Keratinocyte (primary cell): ENCODE data around the gene ADGRB2. TPM values are rescaled to one million over a fixed set of nuclear protein-coding genes. Genes with fewer than 3 reads are reported as not detected.

ENCODE experiments used
- DNase-seq: peaks from one replicate; pipeline ENCODE4 v3.0.0-alpha.2; 2011; ENCODE audit warnings: low read depth, missing footprints, low spot score
- FAIRE-seq: peaks from 2 replicates; lab custom pipeline; 2011; peaks lifted over from hg19 to GRCh38; lab: Jason Lieb, UNC
- H2AFZ ChIP-seq: 2 replicates; pipeline ENCODE4 v1.6.0; 2012; ENCODE audit warnings: low read length, control low read depth, inconsistent platforms; ENCODE audit not compliant: control insufficient read depth
- H3K27ac ChIP-seq: 2 replicates; pipeline ENCODE4 v1.5.1; 2011; ENCODE audit warnings: low read length; ENCODE audit not compliant: control insufficient read depth, insufficient read depth
- H3K27me3 ChIP-seq: 3 replicates; pipeline ENCODE4 v1.6.0; 2011; ENCODE audit warnings: low read length; ENCODE audit not compliant: control insufficient read depth, insufficient read depth; ENCODE audit errors: extremely low read depth
- H3K36me3 ChIP-seq, 2 experiments: 2 replicates in 1 of 2; 3 replicates in 1 of 2; pipeline ENCODE4 v1.5.1; 2011; ENCODE audit warnings: low read length in 2 of 2, mild to moderate bottlenecking in 1 of 2; ENCODE audit not compliant: control insufficient read depth in 2 of 2, insufficient read depth in 2 of 2; ENCODE audit errors: extremely low read depth in 1 of 2
- H3K4me1 ChIP-seq: 3 replicates; pipeline ENCODE4 v1.5.1; 2011; ENCODE audit warnings: low read length; ENCODE audit not compliant: control insufficient read depth, insufficient read depth; ENCODE audit errors: extremely low read depth
- H3K4me2 ChIP-seq: 3 replicates; pipeline ENCODE4 v1.6.0; 2011; ENCODE audit warnings: low read depth, low read length; ENCODE audit not compliant: control insufficient read depth, insufficient read depth; ENCODE audit errors: extremely low read depth
- H3K4me3 ChIP-seq, 3 experiments: fragments of 200-600 bp in 1 of 3; sonication (generic) in 1 of 3; 2 replicates in 2 of 3; 3 replicates in 1 of 3; pipeline ENCODE4 v1.5.1; 2011 to 2016; ENCODE audit warnings: low read length in 3 of 3, mild to moderate bottlenecking in 3 of 3, control low read depth in 2 of 3, inconsistent platforms in 1 of 3, low read depth in 1 of 3, mixed read lengths in 1 of 3, mixed run types in 1 of 3, moderate library complexity in 1 of 3; ENCODE audit not compliant: control insufficient read depth in 2 of 3, insufficient read depth in 2 of 3; ENCODE audit errors: extremely low read depth in 1 of 3
- H3K79me2 ChIP-seq: 2 replicates; pipeline ENCODE4 v1.6.0; 2012; ENCODE audit warnings: low read length; ENCODE audit not compliant: control insufficient read depth, insufficient read depth
- H3K9ac ChIP-seq: 3 replicates; pipeline ENCODE4 v1.6.0; 2011; ENCODE audit warnings: low read length; ENCODE audit not compliant: control insufficient read depth, insufficient read depth; ENCODE audit errors: extremely low read depth
- H3K9me1 ChIP-seq: 3 replicates; pipeline ENCODE4 v1.6.0; 2011; ENCODE audit warnings: low read length; ENCODE audit not compliant: control insufficient read depth, insufficient read depth; ENCODE audit errors: extremely low read depth
- H3K9me3 ChIP-seq: 2 replicates; pipeline ENCODE4 v1.5.1; 2012; ENCODE audit warnings: low read depth, low read length; ENCODE audit not compliant: control insufficient read depth
- H4K20me1 ChIP-seq: 3 replicates; pipeline ENCODE4 v1.6.0; 2011; ENCODE audit warnings: low read length; ENCODE audit not compliant: control insufficient read depth, insufficient read depth; ENCODE audit errors: extremely low read depth
- CTCF ChIP-seq, 3 experiments: IDR thresholded peaks in 1 of 3; conservative IDR thresholded peaks in 1 of 3; optimal IDR thresholded peaks in 1 of 3; 2 replicates in 2 of 3; 3 replicates in 1 of 3; pipeline versions ENCODE3 to v1.5.1; 2011; ENCODE audit warnings: low read length in 3 of 3, mild to moderate bottlenecking in 3 of 3, moderate library complexity in 2 of 3, control low read depth in 1 of 3, inconsistent platforms in 1 of 3; ENCODE audit not compliant: insufficient read depth in 2 of 3; ENCODE audit errors: extremely low read depth in 1 of 3
- EZH2 ChIP-seq: IDR thresholded peaks from one replicate; pipeline ENCODE4 v1.6.1; 2012; ENCODE audit warnings: inconsistent platforms, mild to moderate bottlenecking, low read length, moderate library complexity
- dilution Hi-C: fragments of 300-500 bp; cut with MboI; formaldehyde crosslinking; loops from one replicate; pipeline ENCODE4 v1.7.0; 2020; ENCODE audit warnings: low sequenced_read_pairs; ENCODE audit not compliant: extremely low pct_ligation_motif_present
- polyA plus RNA-seq, 5 experiments: library from polyadenylated mRNA; depleted of rRNA in 3 of 5; stranded (reverse) in 3 of 5; stranded (forward) in 1 of 5; unstranded in 1 of 5; fragments of >200 nt; gene quantifications; 1 replicate in 1 of 5; 2 replicates in 3 of 5; 3 replicates in 1 of 5; pipeline versions ENCODE4 v1.2.1 to v1.2.3, GENCODE V29; 2011 to 2012; ENCODE audit warnings: missing spikeins in 2 of 5, low read depth in 1 of 5, low replicate concordance in 1 of 5

Gene ADGRB2
- polyA plus RNA-seq, 1 donor (not counting 4 experiments of a cell fraction or from before 2014, with no cell fraction given), result 0.68 TPM

- no peaks in the 10 kb centered on the region for H3K27me3 ChIP-seq
- H4K20me1 ChIP-seq, result no peaks in the 10 kb centered on the region
- DNase-seq (no peak), FAIRE-seq (no peak)
- H3K4me1 ChIP-seq, result peaks cover 12% of the 10 kb centered on the region
- H3K9me1 ChIP-seq, result no peaks in the 10 kb centered on the region
- dilution Hi-C loops, result no loop called here
- no peak overlapping the region for H3K9ac ChIP-seq
- no peaks in the 10 kb centered on the region for H3K9me3 ChIP-seq
- no peak for TF ChIP-seq EZH2
- TF ChIP-seq CTCF (optimal IDR thresholded peaks at IDR 0.05 in 1 of 3, IDR thresholded peaks at IDR 0.05 in 1 of 3, conservative IDR thresholded peaks at IDR 0.05 in 1 of 3; ENCODE audit: extremely low read depth in 1 of 3, insufficient read depth in 2 of 3, low read length in 3 of 3), result no peak
- no peak overlapping the region for H3K4me3 ChIP-seq
- H3K4me2 ChIP-seq, result no peak overlapping the region
- H2AFZ ChIP-seq, result no peak overlapping the region
- no peak overlapping the region for H3K27ac ChIP-seq
- no peaks in the 10 kb centered on the region for H3K36me3 ChIP-seq
- H3K79me2 ChIP-seq, result no peaks in the 10 kb centered on the region
Measured at GRCh38 chr1:31744165-31744888, 19.8 kb downstream of the ADGRB2 start.

- no peak for DNase-seq
- H3K79me2 ChIP-seq, result no peaks in the 10 kb centered on the region
- dilution Hi-C loops, result no loop called here
- peaks cover 12% of the 10 kb centered on the region for H3K4me1 ChIP-seq
- H3K9me3 ChIP-seq, result no peaks in the 10 kb centered on the region
- no peaks in the 10 kb centered on the region for H4K20me1 ChIP-seq
- no peaks in the 10 kb centered on the region for H3K9me1 ChIP-seq
- H3K27me3 ChIP-seq, result no peaks in the 10 kb centered on the region
- H3K4me3 ChIP-seq, result no peak overlapping the region
- no peak overlapping the region for H3K9ac ChIP-seq
- H2AFZ ChIP-seq, result no peak overlapping the region
- TF ChIP-seq EZH2, result no peak
- TF ChIP-seq CTCF (optimal IDR thresholded peaks at IDR 0.05 in 1 of 3, IDR thresholded peaks at IDR 0.05 in 1 of 3, conservative IDR thresholded peaks at IDR 0.05 in 1 of 3; ENCODE audit: extremely low read depth in 1 of 3, insufficient read depth in 2 of 3, low read length in 3 of 3), result no peak
- no peak for FAIRE-seq
- no peak overlapping the region for H3K4me2 ChIP-seq
- no peaks in the 10 kb centered on the region for H3K36me3 ChIP-seq
- H3K27ac ChIP-seq, result no peak overlapping the region
Measured at GRCh38 chr1:31742462-31743212, 21.5 kb downstream of the ADGRB2 start.
